HepG2 (cell line): ENCODE measurements around the gene ELOVL6. TPM values are rescaled to one million over a fixed set of nuclear protein-coding genes. Genes with fewer than 3 reads are reported as not detected.

ENCODE experiments used
- ATAC-seq: fragments of 200-7000 bp; cut with Tn5 transposase; 3 replicates; pipeline ENCODE4 v1.9.1; 2020; ENCODE audit warnings: mild to moderate bottlenecking, moderate library complexity
- BruUV-seq: library from RNA; stranded (reverse); fragments of 400-500 nt; replicated peaks from 2 replicates; lab custom pipeline; 2021; lab: Mats Ljungman, UMichigan
- CTCF ChIA-PET: fragments of 300-600 bp; formaldehyde crosslinking; extraction: SDS; loops from one replicate; lab custom pipeline; 2021; ENCODE audit warnings: low total read pairs, inconsistent platforms, low intra/inter-chr PET ratio; lab: Yijun Ruan, JAX
- POLR2A ChIA-PET: fragments of 350-600 bp; sonication (Branson Sonifier 250); formaldehyde crosslinking; loops from one replicate; lab custom pipeline; 2020; ENCODE audit warnings: antibody characterized with exemption, inconsistent platforms; lab: Yijun Ruan, JAX
- DNase-seq: peaks from one replicate; pipeline ENCODE4 v3.0.0-alpha.2; 2015; ENCODE audit warnings: low spot score
- FAIRE-seq: peaks from 3 replicates; lab custom pipeline; 2011; peaks lifted over from hg19 to GRCh38; lab: Jason Lieb, UNC
- H2AFZ ChIP-seq: one replicate; pipeline ENCODE4 v1.6.1; 2011; ENCODE audit warnings: low read length, inconsistent platforms
- H3K27ac ChIP-seq: fragments of 300-600 bp; 3 replicates; pipeline ENCODE4 v1.8.0; 2011; ENCODE audit warnings: mixed run types, mild to moderate bottlenecking, mixed read lengths, low read length, inconsistent platforms; ENCODE audit not compliant: insufficient read depth; ENCODE audit errors: extremely low read length
- H3K27me3 ChIP-seq, 2 experiments: fragments of 200-600 bp in 1 of 2; 2 replicates in 1 of 2; 3 replicates in 1 of 2; pipeline versions ENCODE4 v1.6.0 to v1.8.0; 2011; ENCODE audit warnings: low read length in 2 of 2, mild to moderate bottlenecking in 2 of 2, moderate library complexity in 2 of 2, inconsistent platforms in 1 of 2; ENCODE audit not compliant: insufficient read depth in 2 of 2, control insufficient read depth in 1 of 2
- H3K36me3 ChIP-seq, 2 experiments: fragments of 200-600 bp in 1 of 2; replicated peaks in 1 of 2; 2 replicates in 1 of 2; 3 replicates in 1 of 2; pipeline versions ENCODE4 v1.5.1 to v1.8.0; 2011; ENCODE audit warnings: low read length in 2 of 2, inconsistent platforms in 1 of 2; ENCODE audit not compliant: insufficient read depth in 2 of 2, control insufficient read depth in 1 of 2
- H3K4me1 ChIP-seq: 2 replicates; pipeline ENCODE4 v1.5.1; 2012; ENCODE audit warnings: low read length, inconsistent platforms; ENCODE audit not compliant: insufficient read depth
- H3K4me2 ChIP-seq: 2 replicates; pipeline ENCODE4 v1.6.0; 2011; ENCODE audit warnings: low read depth, low read length, inconsistent platforms
- H3K4me3 ChIP-seq, 3 experiments: fragments of 200-600 bp in 1 of 3; sonication (generic), shearing (Covaris generic) in 1 of 3; replicated peaks in 1 of 3; 2 replicates each; pipeline ENCODE4 v1.5.1; 2011 to 2016; ENCODE audit warnings: low read length in 3 of 3, inconsistent platforms in 2 of 3, low read depth in 2 of 3, mild to moderate bottlenecking in 2 of 3, control low read depth in 1 of 3, mixed read lengths in 1 of 3; ENCODE audit not compliant: insufficient read depth in 1 of 3
- H3K79me2 ChIP-seq: one replicate; pipeline ENCODE4 v1.6.1; 2011; ENCODE audit warnings: low read length, inconsistent platforms; ENCODE audit not compliant: insufficient read depth
- H3K9ac ChIP-seq: 2 replicates; pipeline ENCODE4 v1.6.0; 2011; ENCODE audit warnings: mild to moderate bottlenecking, low read depth, low read length, inconsistent platforms; ENCODE audit not compliant: insufficient read depth
- H3K9me3 ChIP-seq: 2 replicates; pipeline ENCODE4 v1.5.1; 2012; ENCODE audit warnings: mild to moderate bottlenecking, low read length
- H4K20me1 ChIP-seq: 2 replicates; pipeline ENCODE4 v1.6.0; 2011; ENCODE audit warnings: inconsistent platforms, mild to moderate bottlenecking, low read length, moderate library complexity; ENCODE audit not compliant: insufficient read depth
- ASH2L ChIP-seq: fragments of 300-600, 200-600 bp; sonication (generic); IDR thresholded peaks from 2 replicates; pipeline ENCODE4 v1.7.0; 2017; ENCODE audit warnings: low read depth, mild to moderate bottlenecking, moderate library complexity, mixed read lengths, low read length; ENCODE audit not compliant: insufficient read length
- ATF5 ChIP-seq: sonication (generic); formaldehyde crosslinking; IDR thresholded peaks from 2 replicates; pipeline ENCODE4 v1.4.0; 2020; ENCODE audit warnings: mild to moderate bottlenecking, low read depth, missing genetic modification reagents
- ETS1 ChIP-seq: sonication (generic); formaldehyde crosslinking; IDR thresholded peaks from 2 replicates; pipeline ENCODE4 v1.4.0; 2020; ENCODE audit warnings: missing genetic modification reagents
- NR2F2 ChIP-seq: IDR thresholded peaks from 2 replicates; pipeline ENCODE4 v1.6.1; 2012; ENCODE audit warnings: low read depth, inconsistent platforms, borderline replicate concordance
- SNAPC4 ChIP-seq: sonication (generic); formaldehyde crosslinking; IDR thresholded peaks from 2 replicates; pipeline ENCODE4 v1.4.0; 2020; ENCODE audit warnings: mild to moderate bottlenecking, missing genetic modification reagents
- SRF ChIP-seq: IDR thresholded peaks from 2 replicates; pipeline ENCODE4 v1.6.1; 2011; ENCODE audit warnings: mild to moderate bottlenecking, low read depth, low read length, moderate library complexity
- TCF7L2 ChIP-seq: IDR thresholded peaks from 2 replicates; pipeline ENCODE4 v1.6.1; 2011; ENCODE audit warnings: mild to moderate bottlenecking, low read depth, low read length, moderate library complexity
- ZFP82 ChIP-seq: sonication (generic); formaldehyde crosslinking; IDR thresholded peaks from 2 replicates; pipeline ENCODE4 v1.5.1; 2020; ENCODE audit warnings: mild to moderate bottlenecking, missing genetic modification reagents, borderline replicate concordance
- ZNF280B ChIP-seq: sonication (generic); formaldehyde crosslinking; IDR thresholded peaks from 2 replicates; pipeline ENCODE4 v1.5.0; 2020; ENCODE audit warnings: missing genetic modification reagents, mild to moderate bottlenecking, borderline replicate concordance
- ZNF503 ChIP-seq: sonication (generic); formaldehyde crosslinking; IDR thresholded peaks from 2 replicates; pipeline ENCODE4 v1.4.0; 2020; ENCODE audit warnings: missing genetic modification reagents
- ZNF878 ChIP-seq: sonication (generic); formaldehyde crosslinking; IDR thresholded peaks from 2 replicates; pipeline ENCODE4 v1.8.1; 2023; ENCODE audit warnings: mild to moderate bottlenecking, missing genetic modification reagents, moderate library complexity
- WGBS: methylation state at CpG from one replicate; pipeline ENCODE4 v1.1.6; 2017; ENCODE audit warnings: low lambda C conversion rate; 5-methylcytosine and 5-hydroxymethylcytosine counted together
- in situ Hi-C: cut with HindIII; loops from 2 replicates; pipeline ENCODE4 v1.10.0; 2017; ENCODE audit warnings: low pct_unique_long_range_greater_than_20kb; ENCODE audit not compliant: extremely low pct_ligation_motif_present
- intact Hi-C: fragments of 100-400 bp; cut with micrococcal nuclease; formaldehyde crosslinking; loops from one replicate; pipeline ENCODE4 v1.10.0; 2022; ENCODE audit not compliant: unreplicated experiment
- polyA plus RNA-seq, 8 experiments: library from polyadenylated mRNA; depleted of rRNA in 3 of 8; stranded (reverse) in 7 of 8; unstranded in 1 of 8; fragments of >200 nt; fragmentation: Illumina TruSeq in 4 of 8; extraction: Trizol in 4 of 8; gene quantifications; 2 replicates each; pipeline versions ENCODE4 v1.2.1 to v1.2.3, GENCODE V29; 2011 to 2016; ENCODE audit warnings: low read depth in 4 of 8, missing spikeins in 1 of 8, mixed read lengths in 1 of 8; ENCODE audit not compliant: insufficient read depth in 1 of 8
- total RNA-seq, 5 experiments: library from RNA; depleted of rRNA; stranded (reverse); fragments of >200 nt; fragmentation: Illumina TruSeq; extraction: Trizol; gene quantifications; 2 replicates each; pipeline ENCODE4 v1.2.3, GENCODE V29; 2016; ENCODE audit warnings: low read depth in 1 of 5

The ELOVL6 gene
- total and polyA plus RNA-seq, 2 of the 13 experiments (the other 11 are each of a cell fraction or from before 2014, with no cell fraction given) = 14.1 to 23.2 TPM

DNA sequence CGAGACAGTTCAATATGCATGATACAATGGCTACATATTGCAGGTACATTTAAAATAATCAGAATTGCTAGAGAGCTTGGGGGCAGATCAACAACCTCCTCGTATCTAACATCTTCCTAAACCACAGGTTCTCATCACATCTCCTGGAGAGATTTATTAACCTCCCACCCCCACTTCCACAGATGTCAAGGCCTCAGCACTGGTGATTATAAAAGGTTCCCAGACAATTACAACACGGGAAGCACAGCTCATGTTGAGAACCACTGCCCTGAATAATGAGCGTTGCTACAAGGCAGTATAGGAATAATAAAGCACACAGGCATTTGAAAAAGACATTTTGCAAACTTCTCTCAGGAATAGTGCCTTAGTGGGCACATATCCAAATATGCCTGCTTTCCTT is 42.8 kb downstream of the ELOVL6 start:
- no peak for ATAC-seq
- TF ChIP-seq TCF7L2 (no peak), ATF5 (CRISPR knock-in tag) (no peak), ZNF503 (CRISPR knock-in tag) (no peak), ETS1 (no peak), ASH2L (no peak), SNAPC4 (CRISPR knock-in tag) (no peak), ZNF878 (no peak), ZFP82 (CRISPR knock-in tag) (no peak), SRF (no peak), ZNF280B (CRISPR knock-in tag) (no peak), NR2F2 (no peak)
- Histone ChIP-seq H3K79me2 (peaks cover 12% of the 10 kb centered on the region), H3K4me1 (no peaks in the 10 kb centered on the region), H3K27me3 (no peaks in the 10 kb centered on the region; a peak in 1 of 5 replicates), H4K20me1 (0 out of 2 replicates have a peak, but pooled peaks cover 2% of the 10 kb centered on the region), H3K36me3 (peaks cover 0 to 2% of the 10 kb centered on the region in 2 experiments; a peak in 1 of 5 replicates), H3K9ac (no peak overlapping the region), H2AFZ (no peak overlapping the region), H3K4me3 (no peak overlapping the region), H3K4me2 (no peak overlapping the region), H3K27ac (no peak overlapping the region), H3K9me3 (no peaks in the 10 kb centered on the region)
- no peak for FAIRE-seq
- in situ Hi-C loops = no loop called here
- no TSS peak for BruUV-seq
- CTCF ChIA-PET = no interaction called here
- POLR2A ChIA-PET = no interaction called here
- no peak for DNase-seq
- intact Hi-C loops = no loop called here
- 97% methylated on average over 4 of the region's 4 CpGs for WGBS
